Measurements from ENCODE around the gene CKMT2.

Gene CKMT2

DNA sequence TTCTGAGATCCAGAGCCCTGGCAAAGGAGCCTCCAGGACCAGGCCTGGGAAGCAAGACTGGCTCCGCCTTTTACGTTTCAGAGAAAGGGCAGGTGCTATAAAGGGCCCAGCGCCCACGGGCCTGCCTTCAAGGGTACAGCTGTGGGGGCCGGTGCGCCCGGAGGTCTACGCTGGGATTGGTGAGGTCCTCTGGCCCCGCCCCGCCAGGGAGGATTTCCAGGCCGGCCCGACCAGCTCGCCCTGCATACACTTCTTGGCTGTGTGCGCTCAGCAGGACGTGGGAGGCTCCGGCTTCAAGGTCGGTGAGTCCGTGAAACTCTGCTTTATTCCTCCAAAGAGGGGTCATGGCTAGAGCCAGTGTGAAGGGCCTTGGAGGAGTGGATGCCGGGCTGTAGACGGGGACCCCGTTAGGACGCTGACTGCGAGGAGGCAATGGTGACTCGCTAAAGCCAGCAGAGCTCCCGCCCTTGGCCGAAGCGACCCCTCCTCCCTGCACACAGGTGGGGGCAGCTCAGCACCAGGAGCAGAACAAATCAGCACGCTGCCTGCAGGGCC lies at the start of gene CKMT2:
CKMT2 (plus strand) TSS at position 243 of the 555 bp plus-strand sequence. CDS start 17,811 bp downstream, outside the sequence.
- DNase-seq (ENCODE audit: low spot score) = peak; percentile 64

DNA sequence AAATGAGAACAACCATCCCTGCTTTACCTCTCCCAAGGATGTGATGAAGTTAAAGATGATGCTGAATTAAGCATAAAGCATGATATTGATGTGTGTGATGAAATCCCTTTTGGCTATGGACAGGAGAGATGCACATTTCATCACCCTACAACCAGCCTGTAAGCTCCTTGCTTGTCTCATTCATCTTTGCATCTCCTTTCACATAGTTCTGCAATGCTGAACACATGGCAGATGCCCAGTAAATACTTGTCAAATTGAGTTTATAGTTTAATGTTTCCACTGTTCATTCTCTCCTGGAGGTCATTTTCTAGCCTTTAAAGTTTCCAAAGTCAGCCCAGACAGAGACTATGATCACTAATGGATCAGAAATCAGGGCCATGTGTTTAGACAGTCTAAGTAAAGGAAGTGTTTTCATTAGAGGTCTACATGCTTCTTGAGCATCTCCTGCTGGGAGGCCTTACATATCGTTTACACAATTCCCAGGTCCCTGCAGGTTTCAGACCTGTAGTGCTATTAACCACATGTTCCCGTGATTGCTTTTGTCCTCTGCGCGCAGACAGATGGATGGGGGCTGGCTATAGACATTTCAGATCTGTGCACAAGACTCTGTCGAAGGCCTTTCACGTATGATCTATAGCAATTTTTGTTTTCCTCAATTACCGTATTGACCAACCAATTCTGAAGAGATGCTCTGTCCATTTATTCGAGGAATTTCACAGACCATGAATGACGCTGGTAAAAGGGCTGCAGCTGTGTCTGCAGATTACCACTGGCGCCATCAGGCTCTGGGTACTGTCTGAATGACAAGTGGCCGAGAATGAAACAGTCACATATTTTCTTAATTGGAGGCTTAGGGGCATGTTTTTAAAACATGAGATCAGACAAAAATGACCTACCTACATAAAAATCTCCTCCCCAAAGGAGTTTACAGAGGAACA lies 49.0 kb upstream of the CKMT2 start:
- no peak for DNase-seq (ENCODE audit: low spot score)

DNA sequence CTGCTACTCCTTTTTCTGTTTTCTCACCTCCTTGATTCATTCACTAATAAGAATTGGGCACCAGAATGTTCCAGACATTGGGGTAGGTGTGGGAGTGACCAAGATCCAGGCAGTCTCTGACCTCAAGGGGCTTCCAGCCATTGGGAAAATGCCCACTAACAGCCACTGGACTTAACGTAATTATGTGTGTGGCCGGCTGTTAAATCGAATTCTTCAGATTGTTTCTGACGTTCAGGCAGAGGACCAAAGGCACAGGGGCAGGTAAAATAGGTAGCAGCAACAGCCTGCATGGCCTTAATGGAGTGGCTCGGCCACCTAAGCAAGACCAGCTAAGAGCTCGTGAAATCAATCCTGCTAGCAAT lies 48.4 kb upstream of the CKMT2 start:
- DNase-seq (ENCODE audit: low spot score) = no peak

DNA sequence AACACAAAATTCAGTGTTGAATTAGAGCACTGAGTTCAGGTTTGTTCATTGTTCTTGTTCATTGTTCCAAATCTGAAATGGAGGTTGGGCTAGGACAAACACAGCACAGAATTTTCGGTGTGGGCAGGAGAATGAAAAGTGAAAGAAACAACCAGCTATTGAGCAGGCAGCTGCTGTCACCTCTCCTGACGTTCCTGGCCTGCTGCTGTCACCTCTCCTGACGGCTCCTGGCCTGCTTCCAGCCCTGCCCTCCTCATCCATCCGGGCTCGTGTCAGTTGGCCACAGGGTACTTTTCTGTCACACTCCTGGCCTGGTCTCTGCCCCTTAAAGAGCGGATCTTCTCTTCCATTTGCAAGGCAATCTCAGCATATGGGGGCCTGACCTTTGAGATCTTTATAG lies 45.2 kb upstream of the CKMT2 start:
- no peak for DNase-seq (ENCODE audit: low spot score)

DNA sequence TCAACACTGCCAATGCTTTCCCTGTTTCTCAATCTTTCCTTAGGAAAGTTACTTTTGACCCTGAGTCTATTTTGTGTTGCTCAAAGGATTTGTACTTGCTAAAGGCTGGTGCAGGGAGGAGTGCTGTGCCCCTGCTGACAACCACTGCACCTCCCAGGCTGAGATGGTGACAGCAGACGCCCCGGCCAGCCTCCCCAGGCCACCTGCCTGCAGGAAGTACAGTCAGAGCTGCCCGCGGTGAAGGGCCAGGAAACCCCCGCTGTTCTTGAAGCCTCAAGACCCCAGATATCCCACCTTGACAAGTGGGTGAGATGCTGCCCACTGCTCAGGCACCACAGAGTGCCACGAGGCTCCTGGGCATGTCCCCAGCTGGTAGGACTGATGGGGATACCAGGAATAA lies 44.2 kb upstream of the CKMT2 start:
- DNase-seq (ENCODE audit: low spot score) = no peak

DNA sequence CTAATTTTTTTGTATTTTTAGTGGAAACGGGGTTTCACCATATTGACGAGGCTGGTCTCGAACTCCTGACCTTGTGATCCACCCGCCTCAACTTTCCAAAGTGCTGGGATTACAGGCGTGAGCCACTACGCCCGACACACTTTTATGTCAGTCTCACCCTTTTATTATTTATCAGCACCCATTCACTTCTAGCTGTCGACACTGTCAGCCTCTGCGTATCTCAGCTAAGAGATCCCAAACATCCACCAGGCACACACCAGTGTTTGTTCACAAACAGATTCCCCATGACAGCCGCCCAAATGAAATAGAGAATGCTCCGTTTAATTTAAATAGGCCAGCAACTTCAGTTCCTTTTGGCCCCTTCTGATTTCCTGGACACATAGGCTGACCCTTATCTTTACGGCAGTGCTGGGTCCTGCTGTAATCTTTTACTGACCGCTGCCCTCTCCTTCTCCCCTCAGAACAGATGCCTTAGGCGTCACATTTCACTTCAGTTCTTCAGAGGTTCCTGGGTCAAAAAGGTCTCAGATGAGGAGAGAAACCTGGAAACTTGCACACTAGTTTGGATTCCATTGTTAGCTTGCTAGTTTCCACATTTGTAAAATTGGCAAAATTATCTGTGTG lies 43.1 kb upstream of the CKMT2 start:
- no peak for DNase-seq (ENCODE audit: low spot score)

DNA sequence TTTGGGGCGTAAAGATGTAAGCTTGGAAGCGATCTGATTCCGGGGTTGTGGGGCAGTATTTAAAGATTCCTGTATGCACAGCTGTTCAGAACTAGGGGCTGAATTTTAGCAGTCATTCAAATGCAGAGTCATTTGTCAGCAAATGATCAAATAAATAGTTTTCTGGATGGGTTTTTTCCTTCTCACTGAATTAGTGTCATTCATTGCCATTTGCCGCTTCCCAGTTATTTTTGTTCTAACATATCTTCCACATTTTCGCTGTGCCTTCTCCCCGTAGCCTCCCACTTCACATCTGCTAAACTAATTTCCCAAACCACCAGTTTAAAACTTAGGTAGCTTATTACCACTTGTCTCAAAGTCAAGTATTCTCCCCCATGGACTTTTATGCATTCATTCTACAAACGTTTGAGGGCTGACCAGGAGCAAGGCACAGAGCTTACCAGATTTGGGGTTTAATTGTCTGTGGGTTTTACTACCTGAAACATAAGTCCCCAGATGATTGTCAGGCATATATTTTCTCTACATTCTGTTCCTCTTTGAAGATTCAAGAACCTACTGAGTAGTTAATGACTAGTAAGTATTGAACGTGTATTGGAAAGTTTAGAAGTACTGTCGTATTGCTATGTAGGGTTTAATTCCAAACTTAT lies 41.3 kb upstream of the CKMT2 start:
- no peak for DNase-seq (ENCODE audit: low spot score)

DNA sequence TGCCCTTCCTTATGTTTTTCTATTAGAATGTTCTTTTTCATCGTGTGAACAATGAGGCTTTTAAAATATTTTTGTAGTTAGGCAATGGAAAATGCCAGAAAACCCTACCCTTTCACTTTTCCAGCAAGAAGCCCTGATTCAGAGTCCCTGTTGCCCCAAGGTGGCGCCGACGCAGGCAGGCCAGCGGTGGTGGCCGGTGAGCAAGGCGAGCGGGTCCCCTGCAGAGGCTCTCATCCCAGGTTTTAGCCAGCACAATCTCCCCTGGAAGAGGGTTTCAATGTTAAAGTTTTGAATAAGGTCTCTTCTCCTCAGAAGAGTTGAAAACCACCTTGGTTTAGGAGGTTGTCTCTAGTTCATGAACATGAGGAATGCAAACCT lies 40.8 kb upstream of the CKMT2 start:
- DNase-seq (ENCODE audit: low spot score) = no peak

DNA sequence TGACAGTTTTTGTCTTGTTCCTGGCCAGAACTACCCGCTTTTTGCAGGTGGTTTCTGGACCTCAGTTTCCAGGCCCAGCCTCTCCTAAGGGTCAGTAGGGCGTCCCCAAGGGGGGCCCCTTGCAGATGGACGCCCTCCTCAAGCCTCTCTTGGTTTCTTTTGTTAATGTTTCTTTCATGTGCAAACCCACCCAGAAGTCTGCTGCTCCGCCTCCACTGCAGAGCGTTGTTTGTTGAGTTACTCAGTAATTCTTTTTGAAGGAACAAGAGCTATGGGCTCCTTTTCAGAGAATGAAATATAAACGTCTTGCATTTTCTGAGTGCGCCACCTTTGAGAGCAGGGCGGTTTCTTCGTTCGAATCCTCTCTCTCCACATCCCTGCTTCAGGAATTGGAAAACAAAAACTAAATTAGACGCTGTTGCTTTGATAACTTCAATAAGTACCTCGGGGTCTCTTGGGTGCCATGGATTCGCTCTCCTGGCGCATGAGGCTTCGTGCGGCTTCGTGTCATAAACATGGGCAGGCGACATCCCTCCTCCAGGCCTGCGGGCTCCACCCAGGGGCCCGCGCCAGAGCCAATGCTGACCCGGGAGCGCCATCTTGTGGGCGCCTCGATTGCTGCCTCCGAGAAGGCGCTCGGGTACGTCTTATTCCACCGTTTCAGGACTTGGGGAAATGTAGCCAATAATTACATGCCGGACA lies 38.3 kb upstream of the CKMT2 start:
- peak; percentile 95 for DNase-seq (ENCODE audit: low spot score)

DNA sequence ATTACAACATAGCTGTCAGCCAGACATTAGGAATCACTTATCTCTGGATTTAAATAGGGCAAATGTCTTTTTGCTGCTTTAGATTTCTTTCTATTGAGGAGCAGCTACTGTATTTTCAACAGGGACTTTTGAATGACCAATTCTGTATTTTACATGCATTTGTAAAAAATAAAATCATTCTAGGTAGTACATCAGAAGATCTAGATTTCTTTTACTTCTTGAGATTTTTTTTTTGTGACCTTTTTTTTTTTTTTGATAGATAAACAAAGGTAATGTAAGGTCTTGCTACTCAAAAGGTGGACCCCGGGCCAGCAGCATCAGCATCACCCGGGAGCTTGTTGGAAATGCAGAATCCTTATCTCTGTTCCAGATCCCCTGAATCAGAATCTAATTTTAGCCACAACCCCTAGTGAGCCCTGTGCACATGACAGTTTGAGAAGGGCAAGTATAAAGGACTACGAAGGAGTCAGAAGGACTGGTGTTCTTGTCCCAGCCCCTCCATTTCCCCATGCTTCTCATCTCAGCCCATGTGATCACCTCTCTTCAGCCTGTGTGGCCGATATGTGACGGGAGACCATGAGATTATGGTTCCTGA lies 37.7 kb upstream of the CKMT2 start:
- no peak for DNase-seq (ENCODE audit: low spot score)

DNA sequence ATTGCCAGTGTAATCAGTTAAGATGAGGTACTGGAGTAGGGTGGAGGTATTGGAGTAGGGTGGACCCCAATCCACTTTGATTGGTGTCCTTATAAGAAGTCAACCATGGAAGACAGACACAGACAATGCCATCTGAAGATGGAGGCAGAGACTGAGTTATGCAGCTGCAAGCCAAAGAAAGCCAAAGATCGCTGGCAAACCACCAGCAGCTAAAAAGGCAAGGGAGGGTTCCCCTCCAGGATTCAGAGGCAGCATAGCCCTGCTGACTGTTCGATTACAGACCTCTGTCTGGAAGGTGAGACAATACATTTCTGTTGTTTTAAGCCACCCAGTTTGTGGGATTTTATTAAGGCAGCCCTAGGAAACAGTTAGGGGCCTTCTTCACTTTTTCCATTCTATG lies 30.5 kb upstream of the CKMT2 start:
- DNase-seq (ENCODE audit: low spot score) = no peak

DNA sequence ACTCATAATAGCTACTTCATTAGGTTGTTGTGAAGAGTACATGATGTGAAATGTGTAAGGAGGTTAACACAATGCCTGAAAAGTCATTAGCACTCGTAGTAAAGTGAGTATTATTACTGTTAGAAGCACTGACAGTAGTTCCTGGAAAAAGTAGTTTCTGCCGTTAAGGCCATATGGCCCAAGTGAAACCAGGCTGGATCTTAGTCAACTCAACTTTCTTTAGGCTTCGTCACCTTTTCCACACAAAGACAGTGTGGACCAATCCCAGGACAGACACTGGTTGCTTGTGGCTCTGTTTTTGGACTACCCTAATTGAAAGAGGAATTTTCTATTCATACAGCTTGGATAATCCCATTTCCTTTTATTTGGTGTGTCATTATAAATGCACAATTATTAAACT lies 29.4 kb upstream of the CKMT2 start:
- no peak for DNase-seq (ENCODE audit: low spot score)

DNA sequence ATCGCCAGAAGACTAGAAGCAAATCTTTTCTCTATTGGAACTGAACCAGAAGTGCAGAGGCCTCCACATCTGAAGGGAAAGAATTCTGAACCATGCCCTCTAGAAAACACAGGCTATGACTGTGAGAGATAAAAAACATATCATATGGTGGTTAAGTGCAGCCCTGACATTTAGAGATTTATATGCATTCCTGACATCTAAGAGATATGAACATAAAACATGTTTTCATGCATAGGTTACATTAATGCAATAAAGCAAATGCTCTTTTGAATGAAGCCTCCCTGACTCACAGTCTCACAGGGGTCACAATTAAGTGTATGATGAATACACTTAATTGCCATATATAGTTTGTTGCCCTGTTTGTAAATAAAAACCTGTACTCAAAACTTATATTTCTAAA lies 28.9 kb upstream of the CKMT2 start:
- DNase-seq (ENCODE audit: low spot score) = no peak

DNA sequence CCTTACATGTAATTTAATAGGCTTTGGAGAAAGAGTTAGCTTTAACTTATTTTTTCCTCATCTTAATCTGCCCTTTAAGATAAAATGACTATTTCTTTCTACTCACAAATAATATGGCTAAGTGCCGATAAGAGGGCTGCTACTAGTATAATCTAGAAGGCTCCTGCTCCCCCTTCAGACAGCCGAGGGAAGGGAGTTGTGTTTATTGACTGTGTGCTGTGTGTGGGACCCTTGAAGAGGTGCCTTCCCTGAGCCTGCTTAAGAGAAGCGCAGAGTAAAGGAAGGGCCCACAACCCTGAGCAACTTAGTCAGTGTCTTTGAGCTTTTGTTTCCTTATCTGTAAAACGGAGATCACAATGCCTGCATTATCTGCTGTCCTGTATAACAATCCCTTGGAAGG lies 28.1 kb upstream of the CKMT2 start:
- DNase-seq (ENCODE audit: low spot score) = no peak

DNA sequence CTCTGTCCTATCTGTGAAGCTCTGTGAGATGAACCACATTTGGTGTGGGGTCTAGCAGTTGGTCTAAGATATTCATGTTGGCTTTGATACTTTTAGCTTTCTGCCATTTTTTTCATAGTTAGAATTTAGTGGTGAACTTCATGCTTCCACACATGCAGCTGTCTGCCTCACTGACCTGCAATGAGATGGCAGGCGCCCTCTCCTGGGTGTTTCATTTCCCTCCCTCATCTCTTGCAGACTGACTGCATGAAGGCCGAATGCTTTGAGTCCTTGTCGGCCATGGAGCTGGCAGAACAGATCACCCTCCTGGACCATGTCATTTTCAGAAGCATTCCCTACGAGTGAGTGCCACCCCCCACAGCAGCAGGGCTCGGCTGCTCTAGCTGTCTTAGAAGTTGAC lies 26.1 kb upstream of the CKMT2 start:
- peak; percentile 27 for DNase-seq (ENCODE audit: low spot score)

DNA sequence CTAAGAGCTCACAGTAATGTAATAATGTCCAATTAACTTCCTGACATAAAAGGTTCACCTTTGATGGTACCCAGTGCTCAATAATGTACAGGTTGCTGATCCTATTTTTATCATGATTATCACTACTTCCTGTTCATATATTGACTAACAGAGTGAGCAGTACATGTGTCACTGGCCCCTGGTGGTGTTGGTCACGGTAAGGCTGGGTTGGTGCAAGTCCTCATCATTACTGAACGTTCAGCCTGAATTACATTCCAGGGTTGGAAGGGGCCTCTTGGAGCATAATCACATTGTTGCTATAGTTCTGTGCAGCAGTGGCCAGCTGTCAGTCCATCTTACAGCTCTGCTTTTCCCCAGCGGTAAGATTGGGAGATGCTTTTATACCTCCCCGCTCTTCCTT lies 24.2 kb upstream of the CKMT2 start:
- no peak for DNase-seq (ENCODE audit: low spot score)

DNA sequence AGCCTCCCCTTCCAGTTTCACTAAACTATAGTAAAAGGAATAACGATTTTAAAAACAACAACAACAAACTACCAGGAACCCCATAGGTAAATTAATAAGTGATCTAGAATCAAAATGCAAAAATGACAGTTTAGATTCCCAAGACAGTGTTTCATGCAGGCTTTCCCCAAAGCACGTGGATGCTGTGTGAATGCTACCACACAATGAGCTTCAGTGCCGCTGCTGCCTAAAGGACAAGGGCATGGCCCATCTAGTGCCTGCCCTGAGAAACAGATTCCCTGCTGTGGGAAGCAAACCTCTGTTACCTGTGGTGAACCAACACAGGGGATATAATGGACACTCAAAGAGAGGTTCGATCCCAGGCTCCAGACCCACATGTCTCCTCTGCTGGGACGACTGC lies 23.7 kb upstream of the CKMT2 start:
- no peak for DNase-seq (ENCODE audit: low spot score)

DNA sequence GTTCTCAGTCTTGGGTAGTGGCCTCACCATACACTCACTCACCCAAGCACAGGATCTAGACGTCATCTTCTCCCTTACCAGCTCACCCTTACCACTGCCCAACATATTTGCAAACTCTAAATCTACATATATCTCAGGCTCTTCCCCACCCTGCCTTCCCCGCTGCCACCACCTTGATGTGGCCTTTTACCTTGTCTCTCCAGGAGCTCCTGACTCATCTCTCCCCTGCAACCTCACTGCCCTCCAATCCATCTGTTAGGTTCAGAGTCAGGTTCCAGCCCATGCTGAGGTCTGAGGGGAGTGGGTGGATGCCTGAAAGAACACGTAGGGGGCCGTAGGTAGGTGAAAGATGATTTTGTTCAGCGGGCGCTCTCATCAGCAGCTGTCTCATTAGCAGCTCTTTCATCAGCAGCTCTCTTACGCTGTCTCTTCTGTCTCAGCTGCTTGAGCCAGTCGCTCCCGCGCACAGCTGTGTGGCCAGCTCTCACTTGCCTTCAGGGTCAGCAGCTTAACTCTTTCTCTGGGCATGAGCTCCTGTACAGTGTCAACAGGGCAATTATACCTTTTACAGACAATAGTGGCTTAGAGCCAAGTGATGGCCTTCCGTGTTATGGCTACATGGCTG lies 23.1 kb upstream of the CKMT2 start:
- DNase-seq (ENCODE audit: low spot score) = no peak

DNA sequence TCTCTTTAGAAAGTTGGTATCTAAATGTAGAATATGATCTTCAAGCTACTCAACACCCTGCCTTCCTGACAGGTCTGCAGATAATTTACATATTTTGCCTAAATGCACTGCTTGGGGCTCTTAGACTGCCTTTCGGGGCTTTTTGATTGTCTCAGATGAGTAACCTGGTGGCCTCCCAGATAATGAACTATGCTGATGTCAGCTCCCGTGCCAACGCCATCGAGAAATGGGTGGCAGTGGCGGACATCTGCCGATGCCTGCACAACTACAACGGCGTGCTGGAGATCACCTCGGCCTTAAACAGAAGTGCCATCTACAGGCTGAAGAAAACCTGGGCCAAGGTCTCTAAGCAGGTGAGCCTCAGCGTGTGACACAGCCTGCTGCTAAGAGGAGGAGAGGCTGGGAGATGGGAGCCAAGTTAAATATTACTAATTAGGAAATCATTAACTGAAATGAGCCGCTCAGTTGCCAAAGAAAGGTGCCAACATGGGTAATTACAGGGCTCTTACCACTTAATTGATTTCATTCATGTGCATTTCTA lies 20.8 kb upstream of the CKMT2 start:
- DNase-seq (ENCODE audit: low spot score) = no peak

DNA sequence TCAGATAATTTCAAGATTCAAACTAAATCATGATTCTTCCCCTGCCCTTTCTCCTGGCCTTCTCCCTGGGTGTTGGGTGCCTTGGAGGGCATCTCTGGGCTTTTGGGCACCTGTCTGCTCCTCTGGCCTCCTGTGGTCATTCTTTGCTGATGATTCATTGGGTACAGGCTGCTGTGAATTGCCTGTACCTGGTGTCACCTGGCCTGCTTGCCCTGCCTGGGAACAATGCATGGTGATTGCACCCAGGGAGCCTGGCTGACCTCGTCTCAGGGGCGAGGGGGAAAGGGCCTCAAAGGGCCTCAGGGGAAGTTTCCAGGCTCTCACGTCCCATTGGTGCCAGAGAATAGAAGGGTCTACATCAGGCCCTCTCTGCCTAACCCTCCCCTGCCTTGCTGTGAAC lies 20.1 kb upstream of the CKMT2 start:
- DNase-seq (ENCODE audit: low spot score) = no peak

DNA sequence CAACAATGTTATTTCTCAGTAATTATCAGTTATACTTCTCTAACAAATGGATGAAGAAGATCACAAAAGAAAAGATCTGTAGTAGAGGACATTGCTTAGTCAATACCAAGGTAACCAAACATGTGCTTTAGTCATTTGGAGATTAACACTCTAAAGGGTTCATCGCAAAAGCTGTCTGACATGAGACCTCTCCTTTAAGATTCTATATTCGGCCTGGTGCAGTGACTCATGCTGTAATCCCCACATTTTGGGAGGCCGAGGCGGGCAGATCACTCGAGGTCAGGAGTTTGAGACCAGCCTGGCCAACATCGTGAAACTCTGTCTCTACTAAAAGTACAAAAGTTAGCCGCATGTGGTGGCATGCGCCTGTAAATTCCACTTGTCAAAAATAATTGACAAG lies 18.3 kb upstream of the CKMT2 start:
- DNase-seq (ENCODE audit: low spot score) = no peak

Data from GM03348 (cell line).